GM12891 (cell line): ENCODE results near the gene BBLN.

Experiments used
- PAX5 ChIP-seq: IDR thresholded peaks from 2 replicates; pipeline ENCODE4 v1.6.1; 2011; ENCODE audit warnings: low read length, moderate library complexity, mild to moderate bottlenecking; ENCODE audit not compliant: insufficient read depth, severe bottlenecking
- POLR2A ChIP-seq: IDR thresholded peaks from 2 replicates; pipeline ENCODE4 v1.6.1; 2011; ENCODE audit warnings: low read depth, low read length, control low read depth
- POU2F2 ChIP-seq: IDR thresholded peaks from 2 replicates; pipeline ENCODE4 v1.6.1; 2011; ENCODE audit warnings: low read depth, mild to moderate bottlenecking, control low read depth, low read length, moderate library complexity
- SPI1 ChIP-seq: IDR thresholded peaks from 2 replicates; pipeline ENCODE4 v1.6.1; 2011; ENCODE audit warnings: low read depth, low read length, control low read depth
- TAF1 ChIP-seq: IDR thresholded peaks from 2 replicates; pipeline ENCODE4 v1.6.1; 2011; ENCODE audit warnings: low read depth, low read length, control low read depth

DNA sequence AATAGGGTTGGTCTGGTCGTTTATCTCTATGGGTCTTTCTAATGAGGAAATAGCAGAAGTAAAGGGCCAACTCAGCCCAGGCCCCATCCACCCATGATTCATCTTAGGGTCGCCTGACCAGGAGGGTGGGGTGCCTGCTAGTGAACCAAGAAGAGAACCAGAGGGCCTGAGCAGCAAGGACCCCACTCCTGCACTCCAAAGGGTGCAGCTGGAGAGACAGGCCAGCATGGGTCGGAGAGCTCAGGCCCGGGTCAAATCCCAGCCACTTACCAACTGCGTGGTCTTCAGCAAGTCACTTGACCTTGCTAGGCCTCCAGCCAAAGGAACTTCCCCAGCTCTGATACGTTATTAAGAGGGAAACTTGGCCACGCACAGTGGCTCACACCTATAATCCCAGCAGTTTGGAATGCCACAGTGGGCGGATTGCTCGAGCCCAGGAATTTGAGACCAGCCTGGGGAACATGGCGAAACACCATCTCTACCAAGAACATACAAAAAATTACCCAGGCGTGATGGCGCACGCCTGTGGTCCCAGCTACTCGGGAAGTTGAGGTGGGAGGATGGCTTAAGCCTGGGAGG lies 4.3 kb downstream of the BBLN start:
- TF ChIP-seq TAF1 (no peak), POLR2A (no peak), SPI1 (no peak), POU2F2 (no peak), PAX5 (no peak)
